GM18502 (cell line): Measurements from ENCODE around the gene FAM47E.
A peak's percentile ranks its signal among the peaks of the same experiment; 100 is the strongest.

Experiments
- ATAC-seq: cut with Tn5 transposase; IDR thresholded peaks from one replicate; pipeline ENCODE4 v1.9.1; 2021; ENCODE audit warnings: mild to moderate bottlenecking; ENCODE audit not compliant: unreplicated experiment, poor library complexity

FAM47E gene

DNA sequence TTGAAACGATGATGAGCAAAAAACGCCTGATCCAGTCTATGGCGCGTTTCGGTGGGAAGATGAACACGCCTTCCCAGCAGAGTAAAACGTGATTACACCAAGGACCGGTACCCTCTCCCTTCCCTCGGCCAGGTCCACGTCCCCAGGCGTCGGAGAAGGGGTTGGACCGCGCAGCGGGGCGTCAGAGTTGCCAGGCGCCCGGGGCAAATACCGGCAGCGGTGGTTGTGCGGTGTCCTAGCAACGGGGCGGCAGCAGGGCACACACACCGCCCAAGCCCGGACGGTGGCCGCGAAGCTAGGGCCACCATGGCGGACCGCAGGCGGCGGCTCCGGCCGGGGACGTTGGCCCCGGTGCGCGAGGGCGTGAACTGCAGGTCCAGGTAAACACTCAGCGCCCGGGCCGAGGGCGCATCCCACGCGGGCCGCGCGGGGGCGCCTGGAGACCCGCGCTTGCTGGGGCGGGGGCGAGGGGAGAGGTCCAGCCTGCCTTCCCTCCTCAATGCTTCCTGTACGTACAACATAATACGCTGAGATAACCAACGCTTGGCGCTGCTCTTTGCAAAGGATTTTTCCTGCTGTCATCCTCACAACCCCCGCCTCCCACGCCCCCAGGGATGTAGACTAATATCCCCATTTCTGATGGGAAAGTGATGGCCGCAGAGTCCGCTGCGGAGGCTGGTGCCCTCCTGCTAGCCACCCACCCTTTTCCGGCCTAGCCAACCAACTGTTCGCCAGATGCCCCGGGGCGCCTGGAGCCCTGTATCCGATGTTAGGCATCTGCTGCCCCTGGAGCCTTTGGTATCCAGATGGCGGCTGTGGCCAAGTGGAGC lies at the start of gene FAM47E:
Gene FAM47E, plus strand, starts transcription at position 281 of the 830 bp plus-strand sequence. Its CDS starts 26 bp downstream, at position 307.
- peak; percentile 62 for ATAC-seq

DNA sequence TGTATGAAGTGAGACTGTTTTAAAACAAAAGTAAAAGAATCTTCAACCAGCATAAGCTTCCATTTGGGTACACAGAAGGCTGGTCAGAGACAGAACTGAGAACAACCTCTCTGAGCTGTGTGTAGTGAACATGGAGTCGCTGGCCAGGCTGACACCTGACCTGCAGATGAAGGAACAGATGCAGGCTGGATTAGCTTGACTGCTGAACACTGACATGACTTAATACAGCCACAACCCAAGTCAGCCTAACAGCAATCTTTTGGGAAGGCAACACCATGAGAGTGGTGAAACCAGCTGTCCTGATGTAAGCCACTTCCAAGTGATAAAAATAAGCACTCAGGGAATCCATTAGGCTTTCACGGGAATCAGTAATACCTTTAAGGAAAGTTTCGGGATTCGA lies 48.0 kb upstream of the FAM47E start:
- no peak for ATAC-seq

DNA sequence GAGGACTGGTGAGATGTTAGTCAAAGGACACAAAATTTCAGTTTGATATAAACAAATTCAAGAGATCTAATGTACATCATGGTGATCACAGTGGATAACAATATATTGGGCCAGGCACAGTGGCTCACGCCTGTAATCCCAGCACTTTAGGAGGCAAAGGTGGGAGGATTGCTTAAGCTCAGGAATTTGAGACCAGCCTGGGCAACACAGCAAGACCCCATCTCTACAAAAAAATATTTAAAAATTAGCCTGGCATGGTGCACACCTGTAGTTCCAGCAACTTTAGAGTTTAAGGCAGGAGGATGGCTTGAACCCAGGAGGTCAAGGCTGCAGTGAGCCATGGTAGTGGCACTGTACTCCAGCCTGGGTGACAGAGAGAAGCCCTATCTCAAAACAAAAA lies 46.6 kb upstream of the FAM47E start:
- no peak for ATAC-seq

DNA sequence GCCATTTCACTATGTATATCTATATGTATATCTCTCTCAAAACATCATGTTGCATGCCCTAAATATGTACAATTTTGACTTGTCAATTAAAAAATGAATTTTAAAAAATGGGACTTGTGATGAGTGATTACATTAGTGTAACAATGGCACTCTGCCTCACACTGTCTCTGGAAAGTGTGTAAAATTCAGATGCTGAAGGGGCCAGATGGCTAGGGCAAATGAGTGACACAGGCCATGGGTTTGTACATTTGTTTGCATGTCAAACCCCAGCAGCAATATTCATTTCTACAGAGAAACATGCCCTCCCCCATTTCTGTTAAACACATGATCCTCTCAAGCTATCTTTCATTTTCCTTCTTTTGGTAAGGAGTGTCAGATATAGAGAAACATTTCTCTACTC lies 46.0 kb upstream of the FAM47E start:
- no peak for ATAC-seq

DNA sequence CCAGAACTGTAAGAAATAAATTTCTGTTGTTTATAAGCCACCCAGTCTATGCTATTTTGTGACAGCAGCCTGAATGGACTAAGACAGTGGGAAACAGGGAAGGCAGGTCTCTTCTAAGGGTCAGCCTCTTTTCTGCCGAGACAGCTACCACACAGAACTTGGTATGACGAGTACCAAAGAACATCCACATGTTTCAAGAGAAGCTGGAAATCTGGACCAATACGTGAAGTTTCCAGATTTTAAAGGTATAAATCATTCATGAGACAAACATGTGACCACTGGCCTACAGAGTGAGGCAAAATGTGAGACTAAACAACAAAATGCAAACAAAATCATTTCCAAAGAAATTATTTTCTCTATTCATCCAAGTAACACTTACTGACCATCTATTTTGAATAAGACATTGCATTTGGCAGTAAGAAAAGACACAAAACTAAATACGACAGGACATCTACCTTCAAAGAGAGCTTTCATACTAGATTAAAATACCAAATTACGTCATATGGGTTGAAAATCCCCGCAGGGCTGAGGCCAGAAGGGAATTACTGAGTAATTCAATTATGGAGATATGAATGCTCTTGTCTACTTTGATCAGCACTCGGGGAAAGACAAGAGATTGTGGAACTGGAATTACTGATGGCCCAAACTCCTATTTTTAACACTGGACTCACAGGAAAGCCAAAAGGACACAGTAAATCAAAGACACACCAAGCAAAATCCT lies 45.1 kb upstream of the FAM47E start:
- ATAC-seq, result no peak

- ATAC-seq, result no peak
Measured at GRCh38 chr4:76207549-76207948, 44.0 kb upstream of the FAM47E start.

DNA sequence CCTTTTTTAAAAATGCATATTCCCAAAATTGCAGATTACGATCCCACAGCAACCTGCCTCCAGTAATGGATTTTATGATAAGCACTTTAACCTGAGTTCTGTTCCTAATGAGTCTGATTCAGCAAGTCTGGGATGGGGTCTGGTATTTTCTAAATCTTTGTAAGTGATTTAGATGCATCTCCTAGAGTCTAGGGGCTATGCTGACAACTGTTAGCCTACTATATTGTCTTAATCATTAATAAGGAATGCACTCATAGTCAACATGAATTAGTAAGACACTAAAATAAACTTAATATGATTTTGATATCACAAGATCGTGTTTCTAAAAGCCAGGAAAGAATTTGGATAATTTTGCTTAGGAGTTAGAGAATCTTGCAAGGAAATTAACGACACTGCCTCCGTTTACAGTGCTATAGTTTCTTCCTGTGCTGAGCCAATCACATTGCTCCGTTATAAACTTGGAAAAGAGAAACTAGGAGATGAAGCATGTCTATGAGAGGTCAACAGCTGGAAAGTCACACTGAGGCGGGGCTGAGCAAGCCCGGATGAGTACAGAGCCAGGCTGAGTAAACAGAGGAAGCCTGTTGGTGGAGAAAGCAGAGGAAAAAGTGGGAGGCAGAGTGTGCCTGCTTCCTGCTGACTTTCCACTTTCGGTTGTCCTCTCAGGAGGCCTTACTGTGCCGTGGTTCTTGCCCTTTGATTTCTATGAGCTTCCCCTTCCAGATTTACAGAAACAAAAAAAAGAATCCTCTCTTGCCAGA lies 43.3 kb upstream of the FAM47E start:
- no peak for ATAC-seq

GRCh38 chr4:76209881-76210280 lies 41.6 kb upstream of the FAM47E start:
- ATAC-seq, result no peak

- ATAC-seq, result no peak
Measured at GRCh38 chr4:76210452-76210851, 41.1 kb upstream of the FAM47E start.

- no peak for ATAC-seq
Measured at GRCh38 chr4:76211769-76212708, 39.5 kb upstream of the FAM47E start.

DNA sequence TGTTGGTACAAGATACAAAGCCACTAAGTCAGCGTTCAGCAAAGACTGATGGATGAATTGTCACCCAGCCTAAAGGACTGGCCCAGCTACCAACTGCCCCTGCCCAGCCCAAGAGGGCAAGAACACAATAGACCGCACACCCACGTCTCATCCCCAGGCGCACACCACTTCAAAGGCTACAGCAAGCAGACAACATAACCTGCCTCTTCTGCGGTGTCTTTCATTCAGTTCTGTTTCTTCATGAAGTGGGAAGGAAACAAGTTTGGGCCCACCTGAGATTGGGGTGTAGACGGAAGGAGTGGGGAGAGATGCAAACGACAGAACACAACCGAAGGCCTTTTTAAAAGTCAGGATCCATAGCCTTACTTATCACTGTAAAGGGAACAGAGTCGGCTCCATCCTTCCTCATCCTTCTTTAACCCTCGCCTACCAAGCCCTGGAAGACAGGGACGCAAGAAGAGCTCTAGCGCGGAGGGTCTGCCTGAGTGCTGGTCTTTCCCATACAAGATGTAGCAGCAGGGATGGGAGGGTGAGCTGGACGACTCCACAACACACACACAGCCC lies 38.6 kb upstream of the FAM47E start:
- peak; percentile 1 for ATAC-seq

DNA sequence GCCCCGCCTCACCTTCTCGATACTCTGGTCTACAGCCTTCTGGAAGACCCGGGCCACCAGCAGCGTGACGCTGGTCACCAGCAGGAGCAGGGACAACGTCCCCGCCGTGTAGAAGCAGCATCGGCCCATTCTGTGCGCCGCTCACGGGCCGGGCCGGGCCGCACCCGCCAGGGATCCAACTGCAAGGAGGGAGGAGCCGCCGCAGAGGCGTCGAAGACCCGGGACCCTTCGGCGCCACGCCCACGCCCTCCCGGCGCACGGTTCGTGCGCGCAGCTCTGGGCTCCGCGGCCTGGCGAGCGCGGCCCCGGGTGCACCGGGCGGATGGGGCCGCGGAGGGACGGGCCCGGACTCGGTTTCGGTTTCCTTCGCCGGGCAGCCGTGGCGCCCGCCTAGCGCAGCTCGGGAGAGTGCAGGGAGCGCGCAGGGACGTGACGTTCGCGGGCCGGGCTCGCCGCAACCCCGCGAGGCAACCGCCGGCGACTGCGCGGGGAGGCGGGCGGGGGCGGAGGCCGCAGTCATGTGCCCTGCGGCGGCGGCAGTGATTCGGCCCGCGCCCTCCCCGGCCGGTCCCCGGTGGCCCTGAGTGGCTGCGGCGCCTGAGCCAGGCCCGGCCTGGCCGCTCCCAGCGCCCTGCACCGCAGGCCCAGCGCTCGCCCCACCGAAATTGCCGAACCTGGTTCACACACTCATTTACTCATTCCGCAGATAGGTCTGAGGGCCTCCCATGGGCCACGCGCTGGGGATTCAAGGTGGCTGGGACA lies 37.9 kb upstream of the FAM47E start, which contains the start of gene SCARB2:
Gene SCARB2, minus strand, starts transcription at position 410 of the 762 bp plus-strand sequence. Its CDS starts 281 bp downstream, at position 129.
- ATAC-seq, result peak; percentile 81

- ATAC-seq, result no peak
Measured at GRCh38 chr4:76214177-76214675, 37.3 kb upstream of the FAM47E start.

GRCh38 chr4:76215077-76215476 lies 36.4 kb upstream of the FAM47E start:
- ATAC-seq, result no peak

- no peak for ATAC-seq
Measured at GRCh38 chr4:76216524-76216923, 35.0 kb upstream of the FAM47E start.

DNA sequence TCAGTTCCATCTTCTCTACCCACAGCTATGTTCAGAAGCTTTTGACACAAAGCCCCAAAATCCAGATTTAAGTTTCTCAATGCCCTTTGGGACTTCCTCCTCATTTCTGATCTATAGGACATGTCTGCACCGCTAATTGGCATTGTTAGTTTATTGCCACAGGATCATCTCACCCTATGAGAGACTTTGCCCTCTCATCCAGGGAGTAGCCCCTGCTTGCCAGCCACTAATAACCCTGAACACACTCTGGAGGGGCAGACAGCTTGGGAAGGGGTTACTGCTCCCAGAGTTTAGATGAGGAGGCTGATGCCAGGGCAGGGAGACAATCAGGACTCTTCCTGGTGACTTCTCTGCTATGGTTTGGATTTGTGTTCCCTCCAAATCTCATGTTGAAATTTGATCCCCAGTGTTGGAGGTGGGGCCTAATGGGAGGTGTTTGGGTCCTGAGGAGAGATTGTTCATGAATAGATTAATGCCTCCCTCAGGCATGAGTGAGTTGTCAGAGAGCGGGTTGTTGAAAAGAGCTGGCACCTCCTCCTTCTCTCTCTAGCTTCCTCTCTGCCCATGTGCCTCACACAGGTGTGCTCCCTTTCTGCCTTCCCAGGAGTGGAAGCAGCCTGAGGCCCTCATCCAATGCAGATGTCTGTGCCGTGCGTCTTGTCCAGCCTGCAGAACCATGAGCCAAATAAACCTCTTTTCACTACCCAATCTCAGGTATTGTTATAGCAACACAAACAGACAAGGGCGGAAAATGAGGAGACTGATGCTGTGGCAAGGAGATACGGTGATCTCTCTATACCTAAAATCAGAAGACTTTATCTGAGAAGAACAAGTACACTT lies 34.3 kb upstream of the FAM47E start:
- no peak for ATAC-seq

- ATAC-seq, result no peak
Measured at GRCh38 chr4:76219299-76220055, 32.0 kb upstream of the FAM47E start.
